Astrocyte of the cerebellum (primary cell): Measurements from ENCODE around the gene LILRB5.
"Not testable (repeated sequence)": the region's sequence is repeated elsewhere in the genome, so short reads cannot be mapped to it uniquely, and the experiment has no call there.

Source experiments
- DNase-seq: peaks from one replicate; pipeline ENCODE4 v3.0.0-alpha.2; 2011; ENCODE audit warnings: low read depth
- H3K4me3 ChIP-seq: 2 replicates; pipeline ENCODE4 v1.5.1; 2011; ENCODE audit warnings: mild to moderate bottlenecking, low read depth, low read length, moderate library complexity
- in situ Hi-C: cut with HindIII; loops from 2 replicates; pipeline ENCODE4 v1.10.0; 2017; ENCODE audit warnings: low sequenced_read_pairs
- TF ChIP-seq, protein P1 (sequence below): IDR thresholded peaks from 2 replicates; pipeline ENCODE4 v1.5.1; 2012; ENCODE audit warnings: low read length, low read depth, moderate library complexity, mild to moderate bottlenecking; ENCODE audit errors: missing control alignments

Gene LILRB5

DNA sequence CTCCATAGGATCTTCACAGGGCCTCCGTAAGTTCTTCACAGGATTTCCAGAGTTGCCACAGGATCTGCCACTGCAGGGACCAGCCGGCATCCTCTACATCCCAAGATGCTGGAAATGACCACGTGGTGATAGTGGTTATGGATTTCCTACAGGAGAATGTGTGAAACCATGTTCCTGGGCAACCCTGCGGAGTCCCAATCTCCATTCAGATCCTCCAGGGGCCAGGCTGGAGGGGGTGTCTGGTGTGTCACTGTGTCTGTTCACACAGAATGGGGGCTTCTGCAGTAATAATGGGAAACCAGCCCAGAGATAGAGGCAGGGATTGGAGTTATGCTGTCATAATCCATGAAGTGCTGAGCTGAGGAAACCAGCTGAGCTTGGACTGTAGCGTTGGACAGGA, 23.1 kb downstream of the LILRB5 start:
- TF ChIP-seq, protein P1, sequence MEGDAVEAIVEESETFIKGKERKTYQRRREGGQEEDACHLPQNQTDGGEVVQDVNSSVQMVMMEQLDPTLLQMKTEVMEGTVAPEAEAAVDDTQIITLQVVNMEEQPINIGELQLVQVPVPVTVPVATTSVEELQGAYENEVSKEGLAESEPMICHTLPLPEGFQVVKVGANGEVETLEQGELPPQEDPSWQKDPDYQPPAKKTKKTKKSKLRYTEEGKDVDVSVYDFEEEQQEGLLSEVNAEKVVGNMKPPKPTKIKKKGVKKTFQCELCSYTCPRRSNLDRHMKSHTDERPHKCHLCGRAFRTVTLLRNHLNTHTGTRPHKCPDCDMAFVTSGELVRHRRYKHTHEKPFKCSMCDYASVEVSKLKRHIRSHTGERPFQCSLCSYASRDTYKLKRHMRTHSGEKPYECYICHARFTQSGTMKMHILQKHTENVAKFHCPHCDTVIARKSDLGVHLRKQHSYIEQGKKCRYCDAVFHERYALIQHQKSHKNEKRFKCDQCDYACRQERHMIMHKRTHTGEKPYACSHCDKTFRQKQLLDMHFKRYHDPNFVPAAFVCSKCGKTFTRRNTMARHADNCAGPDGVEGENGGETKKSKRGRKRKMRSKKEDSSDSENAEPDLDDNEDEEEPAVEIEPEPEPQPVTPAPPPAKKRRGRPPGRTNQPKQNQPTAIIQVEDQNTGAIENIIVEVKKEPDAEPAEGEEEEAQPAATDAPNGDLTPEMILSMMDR = no peak
- DNase-seq = no peak
- in situ Hi-C loops = no loop called here
- no peak overlapping the region for H3K4me3 ChIP-seq

DNA sequence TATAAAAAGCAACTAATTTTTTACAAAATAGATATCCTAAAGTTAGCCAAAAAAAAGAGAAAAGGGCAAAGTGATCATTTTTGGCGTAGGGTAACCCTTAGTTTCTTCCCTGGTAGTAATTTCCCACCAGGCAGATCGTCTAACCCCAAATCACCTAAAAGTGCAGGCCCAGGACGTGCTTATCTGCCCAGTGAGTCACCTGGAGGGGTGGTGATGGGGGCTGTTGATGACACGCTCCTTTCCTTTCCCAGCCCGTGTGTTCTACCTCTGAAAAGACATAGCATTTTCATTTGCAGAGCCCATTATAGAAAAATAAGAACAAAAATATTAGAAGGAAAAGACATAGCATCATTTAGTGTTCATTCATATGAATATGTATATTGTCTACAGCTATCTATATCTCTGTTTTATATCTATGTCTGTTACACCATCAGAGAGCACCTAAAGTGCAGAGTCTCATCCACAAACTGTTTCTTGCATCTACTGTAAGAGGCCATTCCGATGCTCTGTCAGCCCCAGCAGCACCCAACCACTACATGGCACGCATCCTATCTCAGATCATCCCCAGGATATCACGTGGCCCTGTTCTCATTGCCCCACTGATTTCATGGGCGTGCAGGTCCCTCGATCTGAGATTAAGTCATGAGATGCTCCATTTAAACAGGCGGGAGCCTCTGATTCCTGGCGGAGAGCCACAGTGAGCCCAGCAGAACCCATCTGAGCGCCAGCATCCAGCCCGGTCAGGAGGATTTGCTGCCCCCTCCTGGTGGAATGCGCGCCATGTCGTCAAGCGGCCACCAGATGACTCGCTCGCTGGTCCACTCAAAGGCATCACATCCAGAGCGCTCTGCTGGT, 25.8 kb downstream of the LILRB5 start:
- TF ChIP-seq, protein P1 = peak; percentile 89
- peak; percentile 43 for DNase-seq
- H3K4me3 ChIP-seq = no peak overlapping the region
- in situ Hi-C loops = no loop called here

DNA sequence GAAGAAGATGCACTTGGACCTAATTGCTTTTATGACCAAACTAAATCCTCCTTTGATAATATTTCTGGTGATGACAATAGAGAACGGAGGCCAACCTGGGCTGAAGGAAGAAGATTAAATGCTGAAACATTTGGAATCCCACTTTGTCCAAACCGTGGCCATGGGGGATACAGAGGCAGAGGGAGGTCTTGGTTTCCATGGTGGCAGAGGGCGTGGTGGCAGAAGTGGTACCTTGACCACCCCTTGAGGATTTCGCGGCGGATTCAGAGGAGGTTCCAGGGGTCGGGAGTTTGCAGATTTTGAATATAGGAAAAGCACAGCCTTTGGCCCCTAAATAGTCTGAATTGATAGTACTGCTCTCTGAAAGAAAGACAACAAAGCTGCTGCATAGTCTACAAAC, 27.0 kb downstream of the LILRB5 start:
- TF ChIP-seq, protein P1 = no peak
- DNase-seq = no peak
- in situ Hi-C loops = no loop called here
- H3K4me3 ChIP-seq = no peak overlapping the region

DNA sequence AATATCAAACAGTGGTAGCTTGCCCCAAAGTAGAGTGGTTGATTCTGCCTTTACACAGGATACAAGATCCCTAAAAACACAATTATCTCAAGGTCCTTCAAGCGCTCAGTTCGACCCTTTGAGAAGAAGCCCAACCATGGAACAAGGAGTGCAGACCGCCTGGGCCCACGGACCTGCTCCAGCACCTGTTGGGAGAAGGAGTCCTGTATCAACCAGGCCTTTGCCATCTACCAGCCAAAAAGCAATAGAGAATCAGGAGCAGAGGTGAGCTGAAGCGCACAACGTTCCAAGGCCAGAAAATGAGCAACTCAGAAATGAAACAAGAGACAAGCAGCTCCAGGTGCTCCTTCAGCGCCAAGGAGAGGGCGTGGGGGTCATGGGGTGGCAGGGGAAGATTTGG, 27.9 kb downstream of the LILRB5 start:
- no peak for DNase-seq
- TF ChIP-seq, protein P1 = no peak
- in situ Hi-C loops = no loop called here
- no peak overlapping the region for H3K4me3 ChIP-seq

DNA sequence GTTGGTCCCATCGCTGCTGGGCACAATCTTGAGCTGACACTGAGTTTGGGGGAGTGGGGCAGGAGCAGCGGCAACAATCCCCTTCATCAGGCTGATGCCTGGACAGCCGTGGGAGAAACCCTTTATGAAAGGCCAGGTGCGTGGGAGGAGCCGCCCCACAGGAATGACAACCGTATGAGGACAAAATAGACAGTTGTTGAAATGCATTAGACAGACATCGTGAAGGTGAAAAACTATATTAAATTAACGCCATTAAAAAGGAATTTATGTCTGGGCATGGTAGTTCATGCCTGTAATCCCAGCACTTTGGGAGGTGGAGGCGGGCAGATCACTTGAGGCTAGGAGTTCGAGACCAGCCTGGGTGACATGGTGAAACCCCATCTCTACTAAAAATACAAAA, 32.5 kb downstream of the LILRB5 start:
- H3K4me3 ChIP-seq, DNase-seq, in situ Hi-C loops: not testable (repeated sequence)

DNA sequence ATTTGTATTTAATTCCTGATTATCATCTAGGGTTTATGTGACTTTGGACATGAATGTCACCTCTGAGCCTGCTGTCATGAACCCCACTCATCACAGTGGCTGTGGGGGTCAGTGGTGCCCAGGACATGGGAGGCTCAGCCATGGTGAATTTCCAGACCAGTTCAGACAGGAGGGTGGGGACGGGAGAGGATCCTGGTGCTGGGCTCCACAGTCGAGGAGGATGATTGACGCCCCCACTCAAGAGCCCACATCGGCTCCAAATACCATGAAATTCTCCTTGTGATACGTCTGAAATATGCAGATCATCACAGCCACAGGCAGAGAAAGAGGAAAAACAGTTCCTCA, 33.2 kb downstream of the LILRB5 start:
- DNase-seq, H3K4me3 ChIP-seq, in situ Hi-C loops: not testable (repeated sequence)

DNA sequence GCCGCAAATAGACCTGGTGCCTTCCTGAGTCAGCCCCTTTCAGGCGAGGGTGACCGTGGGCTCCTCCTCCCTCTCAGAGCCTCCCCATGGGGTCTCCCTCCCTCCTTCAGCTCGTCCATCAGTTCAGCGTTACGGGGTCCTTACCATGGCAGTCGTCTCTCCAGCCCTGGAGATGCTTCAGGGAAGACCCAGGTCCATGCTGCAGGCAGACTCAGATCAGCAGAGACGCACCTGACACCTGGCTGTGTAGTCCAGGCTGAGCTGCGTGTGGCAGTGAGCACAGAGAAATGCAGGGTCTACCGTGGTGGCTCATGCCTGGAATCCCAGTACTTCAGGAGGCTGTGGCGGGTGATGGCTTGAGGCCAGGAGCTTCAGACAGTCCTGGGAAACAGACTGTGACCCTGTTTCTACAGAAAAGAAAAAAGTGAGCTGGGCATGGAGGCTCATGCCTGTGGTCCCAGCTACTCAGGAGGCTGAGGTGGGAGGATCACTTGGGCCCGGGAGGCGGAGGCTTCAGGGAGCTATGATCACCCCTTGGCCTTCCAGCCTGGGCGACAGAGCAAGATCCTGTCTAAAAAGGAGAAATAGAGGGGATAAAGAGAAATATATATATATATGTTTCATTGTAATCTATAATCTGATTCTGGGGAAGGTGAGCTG, 33.7 kb downstream of the LILRB5 start:
- H3K4me3 ChIP-seq, in situ Hi-C loops, DNase-seq: not testable (repeated sequence)

DNA sequence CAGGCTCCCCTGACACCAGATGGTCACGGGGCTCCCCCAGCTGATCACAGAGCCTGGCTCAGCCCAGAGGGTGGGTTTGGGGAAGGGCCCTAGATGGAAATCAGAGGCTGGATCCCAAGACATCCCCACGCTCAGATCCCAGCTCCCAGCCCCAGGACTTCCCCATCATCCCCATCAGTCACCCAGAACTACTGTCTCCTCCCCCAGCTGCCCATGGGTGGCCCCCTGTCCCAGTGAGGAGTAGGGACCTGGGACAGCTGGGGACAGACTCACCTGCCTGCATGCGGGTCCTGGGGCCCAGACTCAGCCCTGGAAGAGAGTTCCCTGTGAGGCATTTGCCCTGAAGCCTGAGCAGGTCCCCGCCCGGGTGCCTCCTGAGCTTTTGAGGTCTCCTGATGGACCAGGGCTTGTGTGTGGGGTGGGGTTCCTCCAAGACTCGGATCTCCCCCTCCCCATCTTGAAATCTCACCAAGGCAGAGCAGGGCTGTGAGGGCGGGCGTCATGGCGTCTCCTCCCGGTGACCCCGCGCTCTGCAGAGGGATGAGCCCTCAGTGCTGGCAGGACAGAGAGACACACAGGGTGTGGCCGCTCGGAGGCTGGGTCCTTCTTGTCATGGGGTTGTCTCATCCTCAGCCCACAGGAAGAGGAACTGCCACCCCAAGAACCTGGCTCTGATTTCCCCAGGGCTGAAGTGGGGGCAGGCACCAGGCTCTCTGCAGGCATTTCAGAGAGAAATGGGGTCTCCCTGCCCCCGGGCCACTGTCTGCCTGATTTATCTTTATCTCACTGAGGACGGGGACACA, 34.4 kb downstream of the LILRB5 start, which contains the start of gene LILRB3:
LILRB3 (minus strand) TSS at position 534 of the 803 bp plus-strand sequence; CDS start at position 503, 31 bp downstream.
- not testable (repeated sequence) for DNase-seq

DNA sequence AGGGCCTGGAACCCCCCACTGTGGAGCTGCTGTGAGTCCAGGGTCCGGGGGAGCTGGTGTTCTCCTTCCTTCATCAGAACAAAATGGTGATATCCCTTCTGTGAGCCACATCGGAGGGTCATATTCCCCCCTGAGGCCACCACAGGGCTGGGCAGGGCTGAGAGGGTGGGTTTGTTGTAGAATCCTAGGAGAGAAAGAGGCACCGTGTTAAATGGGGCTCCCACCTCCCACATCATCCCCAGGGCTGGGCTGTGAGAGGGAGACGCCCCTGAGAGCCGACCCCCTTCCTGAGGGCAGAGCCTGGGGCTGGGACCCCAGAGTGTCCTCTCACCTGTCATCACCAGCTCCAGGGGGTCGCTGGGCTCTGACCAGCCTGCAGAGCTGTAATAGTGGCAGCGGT, 35.1 kb downstream of the LILRB5 start:
- DNase-seq, in situ Hi-C loops, H3K4me3 ChIP-seq: not testable (repeated sequence)

More for the DNA sequence above, 34.4 kb downstream of the LILRB5 start, which contains the start of gene LILRB3:
- in situ Hi-C loops, H3K4me3 ChIP-seq: not testable (repeated sequence)

DNA sequence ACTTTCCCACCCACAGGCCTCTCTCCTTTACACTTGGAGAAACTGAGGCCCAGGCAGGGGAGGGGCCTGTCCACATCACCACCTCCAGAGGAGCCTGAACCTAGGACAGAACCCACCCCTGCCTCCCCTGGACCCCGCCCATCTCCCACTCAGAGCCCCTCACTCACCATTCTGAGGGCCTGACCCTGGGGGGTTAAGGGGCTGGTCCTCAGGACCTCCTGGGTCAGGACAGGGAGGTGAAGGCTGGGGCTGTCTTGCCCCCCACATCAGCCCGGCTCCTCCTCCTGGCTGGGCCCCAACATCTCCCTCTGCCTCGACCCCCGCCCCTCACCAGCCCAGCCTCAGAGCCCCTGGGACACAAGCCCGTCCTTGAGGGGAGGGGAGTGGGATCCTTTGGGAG, 37.4 kb downstream of the LILRB5 start:
- H3K4me3 ChIP-seq, DNase-seq, in situ Hi-C loops: not testable (repeated sequence)
